ENCODE data around the gene ABCB10.
A peak's percentile ranks its signal among the peaks of the same experiment; 100 is the strongest.
"Not testable (repeated sequence)": the region's sequence is repeated elsewhere in the genome, so short reads cannot be mapped to it uniquely, and the experiment has no call there.

The ABCB10 gene

DNA sequence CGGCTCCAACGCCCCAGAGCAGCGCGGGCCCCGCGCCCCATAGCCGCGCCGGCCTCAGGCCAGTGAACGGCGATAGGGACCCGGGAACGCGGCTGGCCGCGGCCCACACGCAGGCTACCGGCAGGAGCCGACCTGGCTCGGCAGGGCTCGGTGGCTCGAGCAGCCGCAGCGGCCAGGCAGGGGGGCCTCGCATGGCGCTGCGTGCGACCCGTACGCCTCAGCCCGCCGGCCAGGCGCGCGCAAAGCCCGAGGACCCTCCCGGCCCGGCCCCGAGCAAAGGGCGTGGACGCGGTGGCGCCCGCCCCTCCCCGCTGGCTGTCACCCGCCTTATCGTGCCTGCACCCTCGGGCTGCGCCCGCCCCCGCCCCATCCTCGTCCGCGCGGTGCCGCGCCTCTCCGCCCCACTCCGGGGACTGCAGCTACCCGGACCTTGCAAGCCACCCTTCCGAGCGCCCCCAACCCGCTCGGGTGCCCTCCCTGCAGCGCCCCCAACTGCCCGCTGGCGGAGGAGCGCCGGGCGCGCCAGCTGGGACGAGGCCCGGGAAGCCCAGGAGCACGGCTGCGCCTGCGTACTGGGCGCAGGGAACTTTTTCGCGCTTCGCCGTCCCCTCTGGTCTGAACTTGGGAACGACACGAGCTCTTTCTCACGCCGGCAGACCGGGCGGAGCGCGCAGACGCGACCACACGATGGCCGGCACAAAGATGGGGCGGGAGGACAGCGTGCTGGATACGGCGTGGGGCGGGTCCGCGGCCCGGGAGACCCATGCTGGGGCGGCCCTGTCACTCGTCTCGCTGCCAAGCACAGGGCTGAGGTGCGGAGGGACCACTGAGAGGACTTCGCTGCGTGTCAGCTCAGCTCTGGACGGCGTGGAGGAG, at the start of gene ABCB10:
TSS of gene ABCB10 (minus strand) at position 248 of the 876 bp plus-strand sequence. CDS start at position 193, 55 bp downstream.
- DNase-seq = peak; percentile 91

DNA sequence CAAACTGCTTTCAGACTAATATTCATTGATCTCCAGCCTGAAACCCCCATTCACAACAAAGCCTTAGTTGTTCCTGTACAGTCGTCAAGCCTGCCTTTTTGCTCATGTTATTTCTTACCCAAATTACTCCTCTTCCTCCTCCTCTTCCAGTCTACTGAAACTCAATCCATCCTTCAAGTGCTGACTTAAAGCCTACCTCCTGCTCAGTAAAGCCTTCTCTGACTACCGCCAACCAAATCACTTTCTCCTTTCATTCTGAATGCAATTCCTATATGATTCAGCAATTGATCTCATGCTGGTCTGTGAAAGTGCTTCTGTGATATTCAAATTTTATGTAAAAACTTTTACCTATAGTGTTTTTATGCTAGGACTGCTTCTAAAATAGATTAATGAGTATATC, 48.9 kb upstream of the ABCB10 start:
- DNase-seq = no peak

DNA sequence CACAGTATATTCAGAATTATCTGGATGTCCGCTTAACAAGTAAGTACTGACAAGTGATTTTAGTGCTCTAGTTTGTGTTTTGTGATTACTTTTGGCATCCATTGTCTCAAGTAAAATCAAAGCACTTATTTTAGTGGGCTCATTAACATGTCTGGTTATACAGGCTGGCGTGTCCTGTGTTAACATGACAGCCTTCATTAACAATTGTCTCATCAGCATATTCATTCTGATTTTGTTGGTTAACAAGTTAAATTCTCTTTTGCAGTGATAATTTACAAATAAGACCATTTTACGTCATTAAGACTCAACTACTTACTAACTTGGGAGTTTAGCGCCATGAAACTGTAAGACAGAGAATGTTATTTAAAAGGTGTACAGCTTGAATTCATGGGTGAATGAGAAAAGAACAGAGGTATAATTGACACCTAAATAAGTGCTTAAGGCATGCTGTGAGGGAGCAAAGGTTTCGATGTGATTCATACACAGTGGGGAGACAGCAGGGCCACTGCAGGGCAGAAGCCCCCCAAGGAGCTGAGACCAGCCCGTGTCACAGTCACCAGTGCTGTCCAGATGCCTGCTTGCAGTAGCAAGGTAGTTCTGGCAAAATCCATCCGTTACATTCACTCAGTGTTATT, 45.0 kb upstream of the ABCB10 start:
- no peak for DNase-seq

DNA sequence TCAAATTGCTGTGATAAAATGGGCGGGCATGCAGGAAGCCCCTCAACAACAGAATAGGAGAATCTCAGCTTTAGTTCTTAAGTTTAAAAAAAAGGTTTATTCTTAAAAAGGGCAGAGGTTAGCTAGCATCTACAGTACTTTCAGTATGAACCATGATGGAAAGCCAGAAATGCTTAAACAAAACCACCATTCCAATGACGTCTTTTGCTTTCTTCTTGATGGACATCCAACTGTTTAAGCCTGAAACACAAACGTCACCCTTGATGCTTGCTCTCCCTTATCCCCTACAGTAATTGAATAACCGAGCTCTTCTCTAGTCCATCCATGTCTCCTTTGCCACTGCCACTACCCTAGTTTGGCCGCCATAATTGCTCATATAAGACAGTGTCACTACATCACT, 41.7 kb upstream of the ABCB10 start:
- DNase-seq = no peak

DNA sequence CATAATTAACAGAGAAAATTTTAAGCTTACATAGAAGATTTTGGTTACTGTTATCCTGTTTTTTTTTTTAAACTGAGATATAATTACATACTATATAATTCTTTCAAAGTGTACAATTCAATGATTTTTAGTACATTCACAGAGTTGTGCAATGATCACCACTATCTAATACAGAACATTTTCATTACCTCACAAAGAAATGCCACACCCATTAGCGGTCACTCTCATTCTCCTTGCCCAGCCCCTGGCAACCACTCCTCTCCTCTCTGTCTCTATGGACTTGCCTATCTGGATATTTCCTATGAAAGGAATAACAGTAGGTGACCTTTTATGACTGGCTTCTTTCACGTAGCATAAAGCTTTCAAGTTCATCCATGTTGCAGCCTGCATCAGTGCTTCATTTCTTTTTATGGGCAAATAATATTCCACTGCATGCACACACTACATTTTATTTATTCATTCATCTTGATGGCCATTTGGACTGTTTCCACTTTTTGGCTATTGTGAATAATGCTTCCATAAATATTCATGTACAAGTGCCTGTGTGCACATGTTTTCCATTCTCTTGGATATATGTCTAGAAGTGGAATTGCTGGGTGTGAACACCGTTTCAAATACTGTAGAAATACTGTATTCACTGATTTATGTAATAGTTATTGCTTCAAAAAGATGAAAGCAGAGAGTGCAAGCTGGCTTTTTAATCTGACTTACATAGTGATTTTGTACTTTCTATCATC, 40.9 kb upstream of the ABCB10 start:
- DNase-seq = no peak

DNA sequence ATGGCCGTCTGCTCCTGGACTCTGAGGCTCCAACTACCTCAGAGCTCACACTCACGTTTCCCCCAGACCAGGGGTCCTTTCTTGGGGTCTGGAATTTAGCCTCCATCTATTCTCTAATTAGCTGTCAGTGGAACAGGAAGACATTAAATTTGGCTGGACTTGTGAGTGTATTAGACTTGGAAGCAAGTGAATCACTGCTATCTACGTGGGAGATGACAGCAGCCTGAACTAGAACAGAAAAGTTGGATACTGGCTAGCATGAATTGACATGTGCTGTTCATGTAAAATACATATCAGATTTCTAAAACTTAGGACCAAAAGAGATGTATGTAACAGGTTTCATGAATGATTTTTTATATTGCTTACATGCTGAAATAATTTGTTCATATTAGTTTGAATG, 39.4 kb upstream of the ABCB10 start:
- no peak for DNase-seq

DNA sequence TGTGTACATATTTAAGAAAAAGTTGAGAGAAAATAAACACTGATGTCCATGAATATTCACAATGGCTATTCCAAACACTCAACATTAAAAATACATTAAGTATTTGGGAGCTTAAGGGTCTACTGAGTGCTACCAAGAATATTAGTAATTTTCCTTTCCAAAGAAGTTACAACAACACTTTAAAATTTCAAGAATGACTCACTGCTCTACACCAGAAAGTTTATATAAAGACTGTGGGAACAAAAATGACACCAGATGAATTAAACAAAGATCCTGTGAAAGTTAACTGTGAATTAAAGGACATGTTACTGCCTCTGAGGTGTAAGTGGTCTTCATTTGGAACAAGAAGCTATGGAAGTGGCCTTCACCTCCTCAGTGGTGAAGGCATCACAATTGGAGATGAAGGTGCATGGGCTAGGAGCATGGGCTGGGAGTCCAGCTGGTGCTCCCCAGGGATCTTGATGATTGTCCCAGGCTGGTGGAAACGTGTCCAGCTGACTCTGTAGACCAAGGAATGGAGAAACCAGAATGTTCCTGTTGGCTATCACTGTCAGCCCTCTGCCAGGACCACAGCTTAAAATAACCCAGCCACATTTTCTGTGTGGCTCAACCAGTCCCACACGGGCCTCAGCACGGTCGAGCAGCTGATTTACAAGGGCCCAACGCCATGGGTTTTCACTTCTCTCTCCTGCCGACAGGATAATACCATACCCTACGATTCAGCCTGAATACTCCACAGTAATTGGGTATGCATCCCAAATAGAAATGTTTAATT, 38.6 kb upstream of the ABCB10 start:
- DNase-seq = no peak

DNA sequence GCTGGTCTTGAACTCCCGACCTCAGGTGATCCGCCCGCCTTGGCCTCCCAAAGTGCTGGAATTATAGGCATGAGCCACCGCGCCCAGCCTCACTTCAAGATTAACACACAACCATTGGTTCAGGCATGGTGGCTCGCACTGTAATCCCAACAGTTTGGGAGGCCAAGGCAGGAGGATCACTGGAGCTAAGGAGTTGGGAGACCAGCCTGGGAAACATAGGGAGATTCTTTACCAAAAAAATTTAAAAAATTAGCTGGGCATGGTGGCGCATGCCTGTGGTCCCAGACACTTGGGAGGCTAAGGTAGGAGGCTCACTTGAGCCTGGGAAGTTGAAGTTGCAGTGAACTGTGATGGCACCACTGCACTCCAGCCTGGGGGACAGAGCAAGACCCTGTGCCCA, 37.4 kb upstream of the ABCB10 start:
- DNase-seq = not testable (repeated sequence)

DNA sequence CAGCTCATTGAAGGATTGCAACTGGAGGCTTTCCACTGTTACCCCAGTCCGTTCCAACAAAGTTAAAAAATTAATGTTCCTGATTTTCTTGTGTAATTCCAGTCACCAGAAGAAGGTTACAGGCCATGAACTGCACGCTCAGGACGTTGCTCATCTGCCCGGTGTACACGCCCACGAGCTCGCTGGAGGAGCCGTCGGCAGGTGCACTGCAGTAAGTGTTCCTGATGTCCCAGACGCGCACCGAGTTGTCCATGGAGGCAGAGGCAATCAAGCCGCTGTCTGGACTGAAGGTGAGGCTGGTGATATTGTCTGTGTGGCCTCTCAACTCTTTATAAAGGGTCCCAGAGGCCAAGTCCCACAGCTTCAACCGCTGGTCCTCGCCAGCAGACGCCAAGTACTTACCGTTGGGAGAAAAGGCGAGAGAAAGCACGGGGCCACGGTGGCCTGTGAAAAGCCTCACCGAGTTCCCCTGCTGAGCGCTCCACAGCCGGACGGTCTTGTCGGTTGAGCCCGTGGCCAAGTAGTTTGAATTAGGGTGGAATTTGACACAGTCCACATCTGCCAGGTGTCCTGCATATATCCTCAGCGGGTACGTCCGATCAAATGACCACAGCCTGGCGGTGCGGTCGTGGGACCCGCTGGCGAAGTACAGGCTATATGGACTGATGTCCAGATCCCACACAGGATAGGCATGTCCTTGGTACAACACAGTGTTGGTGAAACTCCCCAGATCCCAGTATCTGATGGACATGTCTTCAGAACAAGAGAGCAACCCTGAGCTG, 35.9 kb upstream of the ABCB10 start:
- no peak for DNase-seq

DNA sequence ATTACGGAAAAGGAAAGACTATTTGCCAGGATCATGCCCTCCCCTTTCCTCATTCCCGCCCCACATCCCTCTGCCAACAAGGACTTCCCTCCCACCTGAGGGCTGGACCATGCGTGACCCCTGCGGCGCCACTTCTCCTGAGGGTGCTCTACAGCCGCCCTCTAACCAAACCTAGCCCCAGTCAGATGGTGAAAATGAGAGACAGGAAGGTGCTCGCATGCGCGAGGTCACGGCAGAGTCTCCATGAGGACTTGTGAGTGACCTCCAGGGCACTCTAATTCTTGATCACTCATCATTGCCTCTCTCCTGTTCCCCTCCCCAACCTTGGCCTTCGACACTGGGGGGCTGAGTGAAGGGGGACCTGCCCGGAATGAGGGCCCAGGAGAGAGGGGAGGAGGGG, 35.3 kb upstream of the ABCB10 start:
- DNase-seq = no peak

DNA sequence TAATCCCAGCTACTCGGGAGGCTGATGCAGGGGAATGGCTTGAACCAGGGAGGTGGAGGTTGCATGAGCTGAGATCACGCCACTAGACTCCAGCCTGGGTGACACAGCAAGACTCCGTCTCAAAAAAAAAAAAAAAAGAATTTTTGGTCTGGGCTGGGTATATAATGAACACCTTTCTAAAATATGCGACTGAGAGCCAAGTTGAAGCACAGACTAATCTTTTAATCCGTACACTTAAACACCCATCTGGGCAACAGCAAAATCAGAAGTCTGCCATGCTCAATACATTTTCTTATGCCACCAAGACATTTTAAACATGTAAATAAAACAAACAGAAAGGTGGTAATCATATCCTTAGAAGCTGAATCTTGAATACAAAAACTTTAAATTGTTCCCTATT, 31.6 kb upstream of the ABCB10 start:
- no peak for DNase-seq

DNA sequence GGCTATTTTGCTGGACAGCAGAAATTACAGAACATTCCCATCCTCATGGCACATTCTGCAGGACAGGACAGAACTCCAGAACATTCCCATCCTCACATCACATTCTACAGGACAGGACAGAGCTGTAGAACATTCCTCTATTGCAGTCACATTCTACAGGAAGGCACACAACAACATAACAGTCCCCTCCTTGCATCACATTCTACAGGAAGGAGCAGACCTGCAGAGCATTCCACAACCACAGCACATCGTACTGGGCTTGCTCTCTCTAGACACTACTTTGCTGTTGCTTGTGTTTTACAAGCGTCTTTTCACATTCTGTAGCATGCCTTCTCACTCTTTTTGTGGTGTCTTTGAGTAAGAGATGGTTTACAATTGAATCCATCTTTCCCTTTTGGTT, 26.8 kb upstream of the ABCB10 start:
- DNase-seq = no peak

DNA sequence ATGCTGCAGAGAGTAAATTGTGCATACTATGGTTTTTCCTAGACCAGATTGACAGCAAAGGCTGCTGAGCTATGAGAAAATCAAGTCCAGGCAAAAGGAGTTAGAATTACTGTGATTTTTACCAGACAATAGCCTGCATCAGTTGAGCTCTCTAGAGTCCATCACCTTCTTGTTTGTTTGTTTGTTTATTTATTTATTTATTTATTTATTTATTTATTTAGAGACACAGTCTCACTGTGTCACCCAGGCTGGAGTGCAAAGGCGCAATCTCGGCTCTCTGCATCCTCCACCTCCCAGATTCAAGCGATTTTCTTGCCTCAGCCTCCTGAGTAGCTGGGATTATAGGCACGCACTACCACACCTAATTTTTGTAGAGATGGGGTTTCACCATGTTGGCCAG, 24.2 kb upstream of the ABCB10 start:
- DNase-seq = no peak

DNA sequence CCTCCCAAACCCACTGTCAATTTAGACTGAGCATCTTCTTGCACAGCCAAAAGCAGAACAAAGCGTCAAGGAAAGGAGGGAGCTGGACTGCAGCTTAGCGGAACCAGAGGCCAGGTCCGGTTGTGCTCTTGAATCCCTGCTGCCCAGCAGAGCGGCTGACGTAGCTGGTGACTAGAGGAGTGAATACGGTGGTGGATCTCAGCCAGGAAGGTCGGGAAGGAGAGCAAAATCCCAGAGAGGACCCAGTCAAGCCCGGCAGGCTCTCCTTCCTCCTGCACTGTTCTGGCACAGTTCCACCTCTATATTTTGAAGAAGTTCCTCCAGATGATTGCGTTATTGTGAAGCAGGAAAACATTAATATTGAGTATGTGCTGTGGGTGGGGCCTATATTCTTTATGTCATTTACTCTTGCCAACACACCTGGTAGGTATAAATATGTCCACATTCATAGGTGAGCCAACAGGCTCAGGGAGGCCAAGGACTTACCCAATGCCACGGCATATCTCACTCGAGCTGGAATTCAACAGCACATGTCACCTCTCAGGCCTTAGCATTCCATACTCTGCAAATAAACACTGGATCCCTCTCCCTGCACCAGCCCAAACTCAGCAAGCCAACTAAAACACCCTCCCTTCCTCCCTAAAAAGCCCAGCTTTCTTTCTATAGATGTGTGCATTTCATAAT, 23.6 kb upstream of the ABCB10 start:
- DNase-seq = peak; percentile 13

DNA sequence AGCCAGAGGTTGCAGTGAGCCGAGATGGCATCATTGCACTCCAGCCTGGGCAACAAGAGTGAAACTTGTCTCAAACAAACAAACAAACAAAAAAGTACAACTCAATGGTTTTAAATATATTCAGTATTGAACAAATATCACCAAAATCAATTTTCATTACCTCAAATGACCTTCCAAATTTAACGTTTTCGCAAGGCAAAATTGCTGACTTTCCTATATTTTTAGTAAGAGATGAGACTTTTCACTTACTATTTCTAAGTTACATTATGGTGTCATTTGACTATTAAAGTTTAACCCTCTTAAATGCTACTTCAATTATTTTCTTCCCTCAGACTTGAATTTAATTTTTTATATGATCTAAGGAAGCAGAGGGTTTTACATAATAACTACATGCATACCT, 23.0 kb upstream of the ABCB10 start:
- DNase-seq = no peak

DNA sequence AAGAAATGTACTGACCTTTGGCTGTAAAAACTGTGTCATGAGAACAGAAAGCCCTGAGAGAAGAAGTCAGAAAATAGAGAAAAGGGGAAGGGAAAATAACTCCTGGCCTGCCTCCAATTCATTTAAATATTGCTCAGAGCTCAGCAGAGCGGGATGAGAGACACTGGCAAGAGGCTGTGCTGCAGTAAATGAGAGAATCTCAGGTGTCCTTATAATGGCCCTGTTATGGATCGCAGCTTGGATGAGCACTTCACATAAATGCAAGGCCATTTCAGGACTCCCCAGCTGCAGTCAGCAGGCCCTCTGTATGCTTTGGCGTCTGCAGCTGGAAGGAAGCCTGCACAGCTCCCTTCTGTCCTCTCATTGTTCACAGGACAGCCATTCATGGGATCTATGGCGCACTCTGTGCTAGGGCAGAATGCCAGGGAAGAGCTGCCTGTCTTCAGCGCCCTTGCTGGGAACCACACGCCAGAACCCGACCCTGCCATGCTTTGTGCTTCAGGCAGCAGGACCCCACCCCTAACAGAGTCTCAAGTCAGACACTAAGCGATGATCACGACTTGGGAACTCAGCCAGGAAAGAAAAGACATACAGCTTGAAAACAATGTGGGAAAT, 20.7 kb upstream of the ABCB10 start:
- peak; percentile 80 for DNase-seq

DNA sequence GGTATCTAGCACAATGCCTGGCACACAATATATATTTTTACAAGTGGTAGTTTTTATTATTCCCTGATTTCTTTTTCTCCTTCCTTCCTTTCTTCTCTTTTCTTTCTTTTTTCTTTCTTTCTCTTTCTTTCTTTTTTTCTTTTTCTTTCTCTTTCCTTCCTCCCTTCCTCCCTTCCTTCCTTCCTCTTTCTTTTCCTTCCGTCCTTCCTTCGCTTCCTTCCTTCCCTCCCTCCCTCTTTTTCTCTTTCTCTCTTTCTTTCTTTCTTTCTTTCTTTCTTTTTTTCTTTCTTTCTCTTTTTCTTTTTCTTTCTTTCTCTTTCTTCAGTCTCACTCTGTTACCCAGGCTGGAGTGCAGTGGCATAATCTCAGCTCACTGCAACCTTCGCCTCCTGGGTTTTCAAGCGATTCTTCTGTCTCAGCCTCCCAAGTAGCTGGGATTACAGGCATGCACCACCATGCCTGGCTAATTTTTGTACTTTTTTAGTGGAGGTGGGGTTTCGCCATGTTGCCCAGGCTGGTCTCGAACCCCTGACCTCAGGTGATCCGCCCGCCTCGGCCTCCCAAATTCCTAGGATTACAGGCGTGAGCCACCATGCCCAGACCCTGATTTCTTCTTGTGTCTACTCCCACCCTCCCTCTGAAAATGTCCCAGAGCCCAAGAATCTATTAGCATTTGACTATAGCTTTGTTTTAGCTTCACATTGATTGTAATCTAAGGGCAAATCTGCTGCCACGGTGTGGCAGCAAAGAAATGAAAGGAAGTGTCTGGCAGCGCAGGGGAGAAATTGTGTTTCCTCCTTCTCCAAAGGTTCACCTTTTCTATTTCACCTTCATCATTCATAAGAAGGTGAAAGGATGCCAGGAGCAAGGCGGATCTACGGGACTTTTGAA, 19.9 kb upstream of the ABCB10 start:
- no peak for DNase-seq

DNA sequence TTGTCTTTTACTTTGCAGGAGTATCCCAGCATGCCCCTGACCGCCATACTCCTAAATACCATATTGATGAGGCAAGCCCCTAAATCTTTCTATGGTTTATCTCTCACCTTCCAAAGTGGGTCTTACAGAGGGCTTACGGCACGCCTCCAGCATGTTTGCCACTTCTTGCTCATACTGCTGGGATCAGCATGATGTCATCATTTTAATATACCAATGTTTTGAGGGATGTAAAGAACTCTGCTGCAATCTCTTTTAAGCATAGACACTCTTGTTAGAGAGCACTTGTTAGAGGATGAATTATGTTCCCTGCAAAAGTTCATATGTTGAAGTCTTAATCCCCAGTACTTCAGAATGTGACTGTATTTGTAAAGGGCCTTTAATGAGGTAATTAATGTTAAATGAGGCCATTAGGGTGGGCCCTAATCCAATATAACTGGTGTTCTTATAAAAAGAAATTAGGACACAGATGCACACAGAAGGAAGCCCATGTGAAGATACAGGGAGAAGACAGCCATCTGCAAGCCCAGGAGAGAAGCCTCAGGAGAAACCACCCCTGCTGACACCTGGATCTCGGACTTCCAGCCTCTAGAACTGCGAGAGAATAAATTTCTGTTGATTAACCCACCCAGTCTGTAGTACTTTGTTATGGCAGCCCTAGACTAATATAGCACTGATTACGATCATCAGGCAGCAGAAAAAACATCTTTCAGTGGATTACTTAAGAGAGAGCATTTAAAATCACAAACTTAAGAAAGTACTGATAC, 16.4 kb upstream of the ABCB10 start:
- no peak for DNase-seq

DNA sequence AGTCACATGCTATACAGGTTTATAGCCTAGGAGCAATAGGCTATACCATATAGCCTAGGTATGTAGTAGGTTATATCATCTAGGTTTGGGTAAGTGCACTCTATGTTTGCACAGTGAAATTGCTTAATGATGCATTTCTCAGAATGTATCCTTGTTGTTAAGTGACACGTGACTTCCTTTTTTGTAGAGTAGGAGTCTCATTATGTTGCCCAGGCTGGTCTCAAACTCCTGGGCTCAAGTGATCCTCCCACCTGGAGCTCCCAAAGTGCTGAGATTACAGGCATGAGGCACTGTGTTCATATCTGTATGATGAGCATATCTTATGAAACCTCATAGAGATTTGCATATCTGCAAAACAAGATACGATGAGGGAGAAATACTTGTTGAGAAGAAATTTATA, 13.8 kb upstream of the ABCB10 start:
- DNase-seq = peak; percentile 1
